Keratinocyte (primary cell): ENCODE measurements around the gene CSRP3. TPM values are rescaled to one million over a fixed set of nuclear protein-coding genes. Genes with fewer than 3 reads are reported as not detected.

Source experiments
- DNase-seq: peaks from one replicate; pipeline ENCODE4 v3.0.0-alpha.2; 2011; ENCODE audit warnings: low read depth, missing footprints, low spot score
- FAIRE-seq: peaks from 2 replicates; lab custom pipeline; 2011; peaks lifted over from hg19 to GRCh38; lab: Jason Lieb, UNC
- H2AFZ ChIP-seq: 2 replicates; pipeline ENCODE4 v1.6.0; 2012; ENCODE audit warnings: low read length, control low read depth, inconsistent platforms; ENCODE audit not compliant: control insufficient read depth
- H3K27ac ChIP-seq: 2 replicates; pipeline ENCODE4 v1.5.1; 2011; ENCODE audit warnings: low read length; ENCODE audit not compliant: control insufficient read depth, insufficient read depth
- H3K27me3 ChIP-seq: 3 replicates; pipeline ENCODE4 v1.6.0; 2011; ENCODE audit warnings: low read length; ENCODE audit not compliant: control insufficient read depth, insufficient read depth; ENCODE audit errors: extremely low read depth
- H3K36me3 ChIP-seq, 2 experiments: 2 replicates in 1 of 2; 3 replicates in 1 of 2; pipeline ENCODE4 v1.5.1; 2011; ENCODE audit warnings: low read length in 2 of 2, mild to moderate bottlenecking in 1 of 2; ENCODE audit not compliant: control insufficient read depth in 2 of 2, insufficient read depth in 2 of 2; ENCODE audit errors: extremely low read depth in 1 of 2
- H3K4me1 ChIP-seq: 3 replicates; pipeline ENCODE4 v1.5.1; 2011; ENCODE audit warnings: low read length; ENCODE audit not compliant: control insufficient read depth, insufficient read depth; ENCODE audit errors: extremely low read depth
- H3K4me2 ChIP-seq: 3 replicates; pipeline ENCODE4 v1.6.0; 2011; ENCODE audit warnings: low read depth, low read length; ENCODE audit not compliant: control insufficient read depth, insufficient read depth; ENCODE audit errors: extremely low read depth
- H3K4me3 ChIP-seq, 3 experiments: fragments of 200-600 bp in 1 of 3; sonication (generic) in 1 of 3; 2 replicates in 2 of 3; 3 replicates in 1 of 3; pipeline ENCODE4 v1.5.1; 2011 to 2016; ENCODE audit warnings: low read length in 3 of 3, mild to moderate bottlenecking in 3 of 3, control low read depth in 2 of 3, inconsistent platforms in 1 of 3, low read depth in 1 of 3, mixed read lengths in 1 of 3, mixed run types in 1 of 3, moderate library complexity in 1 of 3; ENCODE audit not compliant: control insufficient read depth in 2 of 3, insufficient read depth in 2 of 3; ENCODE audit errors: extremely low read depth in 1 of 3
- H3K79me2 ChIP-seq: 2 replicates; pipeline ENCODE4 v1.6.0; 2012; ENCODE audit warnings: low read length; ENCODE audit not compliant: control insufficient read depth, insufficient read depth
- H3K9ac ChIP-seq: 3 replicates; pipeline ENCODE4 v1.6.0; 2011; ENCODE audit warnings: low read length; ENCODE audit not compliant: control insufficient read depth, insufficient read depth; ENCODE audit errors: extremely low read depth
- H3K9me1 ChIP-seq: 3 replicates; pipeline ENCODE4 v1.6.0; 2011; ENCODE audit warnings: low read length; ENCODE audit not compliant: control insufficient read depth, insufficient read depth; ENCODE audit errors: extremely low read depth
- H3K9me3 ChIP-seq: 2 replicates; pipeline ENCODE4 v1.5.1; 2012; ENCODE audit warnings: low read depth, low read length; ENCODE audit not compliant: control insufficient read depth
- H4K20me1 ChIP-seq: 3 replicates; pipeline ENCODE4 v1.6.0; 2011; ENCODE audit warnings: low read length; ENCODE audit not compliant: control insufficient read depth, insufficient read depth; ENCODE audit errors: extremely low read depth
- EZH2 ChIP-seq: IDR thresholded peaks from one replicate; pipeline ENCODE4 v1.6.1; 2012; ENCODE audit warnings: inconsistent platforms, mild to moderate bottlenecking, low read length, moderate library complexity
- dilution Hi-C: fragments of 300-500 bp; cut with MboI; formaldehyde crosslinking; loops from one replicate; pipeline ENCODE4 v1.7.0; 2020; ENCODE audit warnings: low sequenced_read_pairs; ENCODE audit not compliant: extremely low pct_ligation_motif_present
- polyA minus RNA-seq, 3 experiments: library from RNA; depleted of rRNA, polyadenylated mRNA; stranded (reverse); fragments of >200 nt; gene quantifications; 1 replicate in 1 of 3; 2 replicates in 1 of 3; 3 replicates in 1 of 3; pipeline ENCODE4 v1.2.3, GENCODE V29; 2011
- polyA plus RNA-seq, 5 experiments: library from polyadenylated mRNA; depleted of rRNA in 3 of 5; stranded (reverse) in 3 of 5; stranded (forward) in 1 of 5; unstranded in 1 of 5; fragments of >200 nt; gene quantifications; 1 replicate in 1 of 5; 2 replicates in 3 of 5; 3 replicates in 1 of 5; pipeline versions ENCODE4 v1.2.1 to v1.2.3, GENCODE V29; 2011 to 2012; ENCODE audit warnings: missing spikeins in 2 of 5, low read depth in 1 of 5, low replicate concordance in 1 of 5
- TF ChIP-seq, protein P1 (sequence below), 3 experiments: IDR thresholded peaks in 1 of 3; conservative IDR thresholded peaks in 1 of 3; optimal IDR thresholded peaks in 1 of 3; 2 replicates in 2 of 3; 3 replicates in 1 of 3; pipeline versions ENCODE3 to v1.5.1; 2011; ENCODE audit warnings: low read length in 3 of 3, mild to moderate bottlenecking in 3 of 3, moderate library complexity in 2 of 3, control low read depth in 1 of 3, inconsistent platforms in 1 of 3; ENCODE audit not compliant: insufficient read depth in 2 of 3; ENCODE audit errors: extremely low read depth in 1 of 3

The CSRP3 gene
- polyA plus RNA-seq (not detected in 3 replicates), polyA minus RNA-seq (not detected in 3 replicates)
- polyA plus RNA-seq (2011; ENCODE audit: low read depth): not detected
- not detected in 2 replicates for polyA plus RNA-seq (2011; cell fraction: cytosol; rRNA removed)
- polyA plus RNA-seq (2011; cell fraction: nucleus; rRNA removed): not detected in 2 replicates
- polyA plus RNA-seq (2012; ENCODE audit: low replicate concordance): not detected in 2 replicates
- polyA minus RNA-seq (2011; cell fraction: cytosol; rRNA and poly(A)+ RNA removed): not detected
- not detected in 2 replicates for polyA minus RNA-seq (2011; cell fraction: nucleus; rRNA and poly(A)+ RNA removed)

DNA sequence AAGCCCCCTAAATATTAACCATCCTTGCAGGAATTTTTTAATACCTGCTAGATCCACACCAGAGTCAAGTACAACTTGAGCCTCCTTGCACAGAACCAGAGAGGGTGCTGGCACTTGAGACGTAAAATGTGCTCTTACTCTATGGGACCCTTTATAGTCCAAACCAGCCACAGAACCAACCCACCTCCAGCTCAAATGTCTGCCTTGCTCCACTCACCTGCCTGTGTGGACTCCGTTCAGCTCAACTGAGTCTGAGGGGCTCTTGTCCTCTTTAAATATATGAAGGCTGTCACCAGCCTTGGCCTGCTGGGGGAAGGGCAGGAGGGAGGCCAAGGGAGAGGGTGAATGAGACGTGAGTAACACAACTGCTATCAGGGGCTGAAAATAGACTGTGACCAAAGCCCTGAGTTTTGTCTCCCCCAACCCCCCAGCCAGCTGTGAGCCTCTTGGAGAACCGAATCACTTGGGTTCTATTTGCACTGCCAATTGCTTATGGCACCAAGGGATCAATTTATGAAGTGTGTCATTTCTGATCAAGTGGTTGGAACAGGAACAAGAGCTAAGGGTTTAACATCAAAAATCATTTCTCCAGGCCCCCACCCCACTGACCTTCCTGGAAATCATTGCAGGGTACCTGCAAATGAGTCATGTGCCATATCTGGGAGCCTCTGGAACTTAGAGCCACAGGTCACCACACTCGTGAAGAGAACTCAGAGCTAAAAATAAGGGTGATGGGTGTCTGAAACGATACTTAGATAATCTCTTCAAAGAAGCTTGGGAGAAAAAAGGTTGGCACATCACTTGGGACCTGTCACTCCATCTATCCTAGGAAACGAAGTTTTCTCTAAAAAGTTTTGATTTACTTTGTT lies at the start of gene CSRP3:
Gene CSRP3, minus strand, starts transcription at position 247 of the 869 bp plus-strand sequence. CDS start 9,535 bp downstream, outside the sequence.
- Histone ChIP-seq H3K79me2 (no peaks in the 10 kb centered on the region), H3K4me3 (no peak within 1 kb of the TSS), H3K27ac (no peak within 1 kb of the TSS), H3K9me3 (no peaks in the 10 kb centered on the region), H4K20me1 (no peaks in the 10 kb centered on the region), H3K9me1 (no peaks in the 10 kb centered on the region), H2AFZ (no peak within 1 kb of the TSS), H3K4me2 (no peak within 1 kb of the TSS), H3K27me3 (peaks cover 21% of the 10 kb centered on the region), H3K4me1 (peaks cover 6% of the 10 kb centered on the region), H3K9ac (no peak within 1 kb of the TSS), H3K36me3 (no peaks in the 10 kb centered on the region)
- DNase-seq: no peak
- FAIRE-seq: no peak
- dilution Hi-C loops: no loop called here
- TF ChIP-seq EZH2: no peak

DNA sequence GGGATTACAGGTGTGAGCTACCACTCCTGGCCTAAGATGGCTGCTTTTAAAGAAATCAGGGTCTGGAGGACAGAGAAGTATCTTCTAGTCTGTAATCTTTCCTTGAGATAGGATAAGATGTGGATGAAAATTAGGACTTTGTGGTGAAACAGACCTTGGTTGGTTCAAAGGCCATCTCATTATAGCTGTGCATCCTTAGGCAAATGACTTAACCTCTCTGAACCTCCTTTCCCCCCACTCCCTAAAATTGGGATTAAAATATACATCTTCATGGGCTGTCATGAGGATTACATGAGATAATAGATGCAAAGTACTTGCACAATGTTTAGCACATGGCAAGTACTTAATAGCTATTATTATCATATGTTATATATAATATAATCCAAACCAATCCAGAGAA lies 49.8 kb upstream of the CSRP3 start:
- Histone ChIP-seq H3K4me2 (no peak overlapping the region), H3K9ac (no peak overlapping the region), H3K79me2 (no peaks in the 10 kb centered on the region), H3K27me3 (no peaks in the 10 kb centered on the region), H3K4me3 (no peak overlapping the region), H3K9me3 (no peaks in the 10 kb centered on the region), H3K4me1 (no peaks in the 10 kb centered on the region), H3K9me1 (no peaks in the 10 kb centered on the region), H2AFZ (no peak overlapping the region), H3K27ac (no peak overlapping the region), H4K20me1 (no peaks in the 10 kb centered on the region), H3K36me3 (no peaks in the 10 kb centered on the region)
- TF ChIP-seq, protein P1, sequence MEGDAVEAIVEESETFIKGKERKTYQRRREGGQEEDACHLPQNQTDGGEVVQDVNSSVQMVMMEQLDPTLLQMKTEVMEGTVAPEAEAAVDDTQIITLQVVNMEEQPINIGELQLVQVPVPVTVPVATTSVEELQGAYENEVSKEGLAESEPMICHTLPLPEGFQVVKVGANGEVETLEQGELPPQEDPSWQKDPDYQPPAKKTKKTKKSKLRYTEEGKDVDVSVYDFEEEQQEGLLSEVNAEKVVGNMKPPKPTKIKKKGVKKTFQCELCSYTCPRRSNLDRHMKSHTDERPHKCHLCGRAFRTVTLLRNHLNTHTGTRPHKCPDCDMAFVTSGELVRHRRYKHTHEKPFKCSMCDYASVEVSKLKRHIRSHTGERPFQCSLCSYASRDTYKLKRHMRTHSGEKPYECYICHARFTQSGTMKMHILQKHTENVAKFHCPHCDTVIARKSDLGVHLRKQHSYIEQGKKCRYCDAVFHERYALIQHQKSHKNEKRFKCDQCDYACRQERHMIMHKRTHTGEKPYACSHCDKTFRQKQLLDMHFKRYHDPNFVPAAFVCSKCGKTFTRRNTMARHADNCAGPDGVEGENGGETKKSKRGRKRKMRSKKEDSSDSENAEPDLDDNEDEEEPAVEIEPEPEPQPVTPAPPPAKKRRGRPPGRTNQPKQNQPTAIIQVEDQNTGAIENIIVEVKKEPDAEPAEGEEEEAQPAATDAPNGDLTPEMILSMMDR (optimal IDR thresholded peaks at IDR 0.05 in 1 of 3, IDR thresholded peaks at IDR 0.05 in 1 of 3, conservative IDR thresholded peaks at IDR 0.05 in 1 of 3; ENCODE audit: extremely low read depth in 1 of 3, insufficient read depth in 2 of 3, low read length in 3 of 3): no peak
- TF ChIP-seq EZH2: no peak
- FAIRE-seq: no peak
- no peak for DNase-seq
- dilution Hi-C loops: no loop called here
